DOHH2 (cell line): ENCODE data around the gene ARL6IP1.

Experiments
- H3F3A ChIP-seq: fragments of 200-600 bp; sonication (generic), shearing (Covaris generic); 2 replicates; pipeline ENCODE4 v1.6.0; 2016; ENCODE audit warnings: antibody characterized with exemption, mild to moderate bottlenecking; ENCODE audit not compliant: control insufficient read depth, insufficient read depth
- H3K27ac ChIP-seq: fragments of 200-600 bp; sonication (generic); 2 replicates; pipeline ENCODE4 v1.5.1; 2014; ENCODE audit warnings: low read depth, mild to moderate bottlenecking, low read length, moderate library complexity
- H3K27me3 ChIP-seq: fragments of 200-600 bp; sonication (generic); 2 replicates; pipeline ENCODE4 v1.6.1; 2014; ENCODE audit warnings: mild to moderate bottlenecking, low read length, mixed read lengths; ENCODE audit not compliant: control insufficient read depth
- H3K36me3 ChIP-seq: fragments of 200-600 bp; sonication (generic); 2 replicates; pipeline ENCODE4 v1.6.1; 2014; ENCODE audit warnings: mild to moderate bottlenecking, low read length, moderate library complexity, mixed read lengths; ENCODE audit not compliant: control insufficient read depth
- H3K4me1 ChIP-seq: fragments of 200-600 bp; sonication (generic); 2 replicates; pipeline ENCODE4 v1.6.1; 2014; ENCODE audit warnings: mild to moderate bottlenecking, low read length, mixed read lengths; ENCODE audit not compliant: control insufficient read depth
- H3K4me2 ChIP-seq: fragments of 200-600 bp; sonication (generic); 2 replicates; pipeline ENCODE4 v1.6.0; 2014; ENCODE audit warnings: mild to moderate bottlenecking, low read length, moderate library complexity
- H3K4me3 ChIP-seq: fragments of 200-600 bp; sonication (generic); 2 replicates; pipeline ENCODE4 v1.5.1; 2014; ENCODE audit warnings: mild to moderate bottlenecking, low read length, mixed read lengths
- H3K79me2 ChIP-seq: fragments of 200-600 bp; sonication (generic); 2 replicates; pipeline ENCODE4 v1.6.1; 2014; ENCODE audit warnings: mild to moderate bottlenecking, low read length, mixed read lengths; ENCODE audit not compliant: control insufficient read depth
- H3K9me2 ChIP-seq: fragments of 200-600 bp; sonication (generic); replicated peaks from 2 replicates; pipeline ENCODE4 v1.6.1; 2014; ENCODE audit warnings: mild to moderate bottlenecking, low read length, mixed read lengths; ENCODE audit not compliant: control insufficient read depth
- H3K9me3 ChIP-seq: fragments of 200-600 bp; sonication (generic); 2 replicates; pipeline ENCODE4 v1.6.1; 2014; ENCODE audit warnings: antibody characterized with exemption, low read length, mixed read lengths; ENCODE audit not compliant: control insufficient read depth, insufficient read depth
- H4K20me1 ChIP-seq: fragments of 200-600 bp; sonication (generic); 2 replicates; pipeline ENCODE4 v1.6.0; 2014; ENCODE audit warnings: low read depth, mild to moderate bottlenecking, antibody characterized with exemption, low read length, moderate library complexity; ENCODE audit not compliant: control insufficient read depth, insufficient read depth
- EZH2phosphoT487 ChIP-seq: fragments of 200-600 bp; sonication (generic); IDR thresholded peaks from 2 replicates; pipeline ENCODE4 v1.6.1; 2017; ENCODE audit warnings: borderline replicate concordance, mild to moderate bottlenecking, antibody characterized with exemption, low read length, moderate library complexity, mixed read lengths
- TF ChIP-seq, protein P1 (sequence below): fragments of 200-600 bp; sonication (generic); IDR thresholded peaks from one replicate; pipeline ENCODE4 v1.5.1; 2014; ENCODE audit warnings: antibody characterized with exemption, mild to moderate bottlenecking, low read depth, low read length; ENCODE audit not compliant: poor library complexity, severe bottlenecking

The ARL6IP1 gene

DNA sequence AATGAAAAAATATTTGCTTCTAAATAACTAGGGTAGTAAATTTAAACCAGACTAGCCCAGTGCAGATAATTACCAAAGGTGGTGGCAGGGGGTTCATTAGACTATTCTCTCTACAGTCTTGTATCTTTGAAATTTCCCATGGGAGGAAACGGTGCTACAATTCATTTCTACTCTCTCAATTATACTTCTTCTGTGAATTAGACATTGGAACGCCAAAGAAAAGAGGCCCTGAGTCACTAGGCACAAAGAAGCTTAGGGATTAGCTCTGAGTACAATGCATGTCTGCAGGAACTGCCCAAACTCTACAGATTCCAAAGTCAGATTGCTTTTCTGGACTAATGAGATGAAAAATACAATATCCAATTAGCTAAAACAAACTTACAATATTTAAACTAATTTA is 30.7 kb upstream of the ARL6IP1 start:
- H3K4me3 ChIP-seq: no peak overlapping the region
- H3K27me3 ChIP-seq: no peaks in the 10 kb centered on the region
- no peaks in the 10 kb centered on the region for H4K20me1 ChIP-seq
- H3K9me2 ChIP-seq: no peaks in the 10 kb centered on the region
- H3K4me2 ChIP-seq: no peak overlapping the region
- H3K9me3 ChIP-seq: no peaks in the 10 kb centered on the region
- H3K36me3 ChIP-seq: peaks cover 91% of the 10 kb centered on the region
- no peaks in the 10 kb centered on the region for H3K79me2 ChIP-seq
- H3K4me1 ChIP-seq: no peaks in the 10 kb centered on the region
- H3F3A ChIP-seq: peaks cover 2% of the 10 kb centered on the region; the same call in 1 of the 2 replicates
- TF ChIP-seq EZH2phosphoT487: no peak
- TF ChIP-seq, protein P1, sequence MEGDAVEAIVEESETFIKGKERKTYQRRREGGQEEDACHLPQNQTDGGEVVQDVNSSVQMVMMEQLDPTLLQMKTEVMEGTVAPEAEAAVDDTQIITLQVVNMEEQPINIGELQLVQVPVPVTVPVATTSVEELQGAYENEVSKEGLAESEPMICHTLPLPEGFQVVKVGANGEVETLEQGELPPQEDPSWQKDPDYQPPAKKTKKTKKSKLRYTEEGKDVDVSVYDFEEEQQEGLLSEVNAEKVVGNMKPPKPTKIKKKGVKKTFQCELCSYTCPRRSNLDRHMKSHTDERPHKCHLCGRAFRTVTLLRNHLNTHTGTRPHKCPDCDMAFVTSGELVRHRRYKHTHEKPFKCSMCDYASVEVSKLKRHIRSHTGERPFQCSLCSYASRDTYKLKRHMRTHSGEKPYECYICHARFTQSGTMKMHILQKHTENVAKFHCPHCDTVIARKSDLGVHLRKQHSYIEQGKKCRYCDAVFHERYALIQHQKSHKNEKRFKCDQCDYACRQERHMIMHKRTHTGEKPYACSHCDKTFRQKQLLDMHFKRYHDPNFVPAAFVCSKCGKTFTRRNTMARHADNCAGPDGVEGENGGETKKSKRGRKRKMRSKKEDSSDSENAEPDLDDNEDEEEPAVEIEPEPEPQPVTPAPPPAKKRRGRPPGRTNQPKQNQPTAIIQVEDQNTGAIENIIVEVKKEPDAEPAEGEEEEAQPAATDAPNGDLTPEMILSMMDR: no peak
- no peak overlapping the region for H3K27ac ChIP-seq

DNA sequence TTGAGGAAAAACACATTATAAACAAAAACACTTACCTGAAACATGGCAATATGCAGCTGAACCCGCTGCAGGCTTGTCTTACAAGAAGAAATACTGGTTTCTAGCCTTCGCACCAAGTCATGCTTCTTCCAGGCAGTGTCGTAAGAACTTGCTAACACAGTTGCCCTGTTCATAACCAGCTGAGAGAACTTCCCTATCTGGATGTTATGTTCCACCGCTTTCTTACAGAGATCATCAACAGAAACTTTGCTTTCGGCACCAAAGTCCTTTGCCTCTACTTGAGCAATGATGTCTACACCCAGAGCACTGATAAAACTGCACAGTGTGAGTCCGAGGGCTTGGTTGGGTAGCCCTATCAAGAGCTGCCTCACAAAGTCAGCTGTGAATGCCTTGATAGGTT is 27.9 kb upstream of the ARL6IP1 start:
- H3K36me3 ChIP-seq: peaks cover 66% of the 10 kb centered on the region
- H3F3A ChIP-seq: peaks cover 2% of the 10 kb centered on the region; the same call in 1 of the 2 replicates
- H3K9me3 ChIP-seq: no peaks in the 10 kb centered on the region

DNA sequence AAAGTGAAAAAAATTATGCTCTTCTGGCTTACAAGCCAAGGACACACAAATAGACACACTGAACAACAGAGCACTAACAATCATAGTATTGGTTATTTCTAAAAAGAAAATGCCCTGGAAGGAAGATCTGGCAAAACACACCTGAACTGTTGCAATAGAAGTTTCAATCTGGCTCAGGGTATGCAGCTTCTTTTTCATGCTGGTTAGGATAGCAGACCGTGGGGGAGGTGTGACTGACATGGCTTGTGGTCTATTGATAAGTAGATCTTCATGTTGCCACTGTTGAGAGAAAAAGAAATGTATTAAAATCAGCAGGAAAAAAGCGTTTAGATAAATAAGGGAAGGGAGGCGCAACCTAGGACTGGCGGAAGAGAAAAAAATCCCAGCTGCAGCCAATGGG is 26.5 kb upstream of the ARL6IP1 start:
- Histone ChIP-seq H3K79me2 (no peaks in the 10 kb centered on the region), H3K9me2 (no peaks in the 10 kb centered on the region), H3K4me3 (no peak overlapping the region), H3K4me1 (no peaks in the 10 kb centered on the region), H3K9me3 (no peaks in the 10 kb centered on the region), H3K27me3 (no peaks in the 10 kb centered on the region), H3K4me2 (no peak overlapping the region), H3F3A (peaks cover 2% of the 10 kb centered on the region; the same call in 1 of the 2 replicates), H4K20me1 (no peaks in the 10 kb centered on the region), H3K27ac (no peak overlapping the region), H3K36me3 (peaks cover 53% of the 10 kb centered on the region)
- no peak for TF ChIP-seq EZH2phosphoT487
- TF ChIP-seq, protein P1: no peak

More for the DNA sequence above, 27.9 kb upstream of the ARL6IP1 start:
- H3K9me2 ChIP-seq: no peaks in the 10 kb centered on the region
- H3K79me2 ChIP-seq: no peaks in the 10 kb centered on the region
- H3K27me3 ChIP-seq: no peaks in the 10 kb centered on the region
- no peaks in the 10 kb centered on the region for H3K4me1 ChIP-seq
- no peak overlapping the region for H3K4me3 ChIP-seq
- TF ChIP-seq, protein P1: no peak
- TF ChIP-seq EZH2phosphoT487: no peak
- H3K4me2 ChIP-seq: no peak overlapping the region
- no peaks in the 10 kb centered on the region for H4K20me1 ChIP-seq
- no peak overlapping the region for H3K27ac ChIP-seq

DNA sequence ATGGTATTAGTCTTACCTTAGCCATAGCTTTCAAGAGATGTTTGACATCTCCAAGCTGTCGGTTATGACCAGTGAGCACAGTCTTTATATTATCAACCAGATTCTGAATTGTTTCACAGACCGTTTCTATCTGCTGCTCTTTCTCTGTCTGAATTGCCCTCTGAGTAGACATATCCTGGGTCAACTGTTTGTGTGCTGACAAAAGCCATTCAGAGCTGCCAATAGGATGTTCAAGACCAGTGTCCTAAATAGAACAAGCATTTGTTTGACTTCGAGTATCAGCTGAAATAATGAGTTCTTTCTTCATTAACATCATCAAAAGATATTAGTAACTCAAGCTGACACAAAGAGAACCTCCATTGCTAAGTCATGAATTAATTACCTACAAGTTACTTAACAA is 14.9 kb upstream of the ARL6IP1 start:
- Histone ChIP-seq H3K4me3 (no peak overlapping the region), H3K9me2 (no peaks in the 10 kb centered on the region), H3K4me2 (no peak overlapping the region), H4K20me1 (no peaks in the 10 kb centered on the region), H3K79me2 (no peaks in the 10 kb centered on the region), H3K27ac (no peak overlapping the region), H3K36me3 (peaks cover 77% of the 10 kb centered on the region), H3K27me3 (no peaks in the 10 kb centered on the region), H3K4me1 (no peaks in the 10 kb centered on the region), H3K9me3 (no peaks in the 10 kb centered on the region), H3F3A (no peaks in the 10 kb centered on the region)
- TF ChIP-seq, protein P1: no peak
- TF ChIP-seq EZH2phosphoT487: no peak
